GM18858 (cell line): ENCODE data around the gene ARFGAP1.
"Not testable (repeated sequence)": the region's sequence is repeated elsewhere in the genome, so short reads cannot be mapped to it uniquely, and the experiment has no call there.

Experiments used
- ATAC-seq: cut with Tn5 transposase; IDR thresholded peaks from one replicate; pipeline ENCODE4 v1.9.1; 2021; ENCODE audit not compliant: unreplicated experiment

The ARFGAP1 gene

DNA sequence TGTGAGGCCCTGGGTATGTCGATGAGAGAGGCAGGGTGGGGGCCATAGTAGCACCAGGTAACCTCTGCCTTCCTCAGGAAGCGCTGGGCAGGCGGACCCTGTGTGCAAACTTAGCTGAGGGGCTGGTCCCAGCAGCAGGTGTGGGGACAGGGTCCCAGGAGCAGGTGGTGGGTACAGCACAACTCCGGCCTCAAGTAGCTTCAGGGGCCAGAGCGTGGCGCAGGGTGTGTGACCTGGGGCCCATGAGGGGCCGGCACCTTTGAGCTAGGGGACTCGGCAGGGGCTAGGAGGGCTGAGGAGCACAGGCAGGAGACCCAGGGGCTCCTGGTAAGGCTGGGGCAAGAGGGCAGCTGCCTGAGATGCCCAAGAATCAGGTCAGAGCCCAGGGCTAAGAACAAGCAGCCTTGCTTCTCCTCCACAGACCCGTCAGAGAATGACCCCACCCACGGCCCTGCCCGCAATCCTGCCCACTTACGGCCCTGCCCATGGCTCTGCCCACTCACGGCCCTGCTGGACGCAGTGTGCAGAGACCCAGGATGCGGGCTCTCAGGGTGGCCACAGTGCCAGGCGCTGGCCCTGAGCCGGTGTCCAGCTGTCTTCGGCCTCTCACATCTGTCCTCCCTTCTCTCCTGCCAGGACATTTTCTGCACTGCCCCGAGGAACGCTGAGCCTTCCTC is 57.6 kb downstream of the ARFGAP1 start:
- ATAC-seq = no peak

DNA sequence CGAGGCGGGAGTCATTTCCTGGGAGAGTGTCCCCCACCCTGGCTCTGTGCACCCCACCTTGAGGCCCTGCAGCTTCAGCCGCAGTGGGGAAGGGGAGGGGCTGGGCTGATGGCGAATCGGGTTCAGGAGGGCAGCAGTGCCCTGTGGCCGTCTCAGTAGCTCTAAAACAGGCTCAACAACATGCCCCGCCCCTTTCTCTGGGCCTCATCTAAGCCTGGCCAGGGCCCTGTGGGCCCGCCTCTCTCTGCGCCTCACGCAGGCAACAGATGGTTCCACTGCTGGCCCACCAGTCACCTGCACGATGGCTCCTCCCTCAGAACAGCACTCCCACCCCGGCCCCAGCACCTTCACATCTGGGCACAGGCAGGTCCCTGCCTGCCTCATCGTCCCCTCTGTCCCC is 58.3 kb downstream of the ARFGAP1 start:
- ATAC-seq = no peak

DNA sequence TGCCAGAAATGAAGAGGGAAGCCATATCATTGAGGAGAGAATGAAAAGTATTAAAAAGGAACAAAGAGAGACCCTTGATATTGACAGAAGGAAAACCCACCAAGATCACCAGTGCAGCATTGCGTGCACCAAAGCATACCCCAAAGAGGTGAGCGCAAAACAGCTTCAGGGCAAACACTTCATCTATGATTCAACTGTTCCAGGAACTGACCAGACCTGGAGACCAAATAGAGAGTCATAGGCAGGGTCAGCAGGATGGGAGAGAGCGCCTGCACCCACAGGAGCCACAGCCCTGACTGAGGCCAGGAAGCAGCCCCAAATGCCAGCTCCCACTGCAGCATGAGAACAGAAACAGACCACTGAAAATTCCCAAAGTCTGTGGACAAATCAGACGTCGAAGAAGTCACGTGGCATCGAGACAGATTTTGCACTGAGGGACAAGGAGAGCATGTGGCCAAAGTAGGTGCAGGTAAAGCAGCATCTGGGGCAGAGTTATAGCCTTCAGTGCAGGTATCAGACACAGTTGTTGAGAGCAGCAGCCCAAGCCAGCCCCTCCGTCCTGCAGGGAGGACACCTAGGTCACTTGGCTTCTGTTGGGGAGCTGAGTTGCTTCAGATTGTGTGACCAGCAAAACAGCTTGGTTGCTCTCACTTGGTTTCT is 59.3 kb downstream of the ARFGAP1 start:
- no peak for ATAC-seq

DNA sequence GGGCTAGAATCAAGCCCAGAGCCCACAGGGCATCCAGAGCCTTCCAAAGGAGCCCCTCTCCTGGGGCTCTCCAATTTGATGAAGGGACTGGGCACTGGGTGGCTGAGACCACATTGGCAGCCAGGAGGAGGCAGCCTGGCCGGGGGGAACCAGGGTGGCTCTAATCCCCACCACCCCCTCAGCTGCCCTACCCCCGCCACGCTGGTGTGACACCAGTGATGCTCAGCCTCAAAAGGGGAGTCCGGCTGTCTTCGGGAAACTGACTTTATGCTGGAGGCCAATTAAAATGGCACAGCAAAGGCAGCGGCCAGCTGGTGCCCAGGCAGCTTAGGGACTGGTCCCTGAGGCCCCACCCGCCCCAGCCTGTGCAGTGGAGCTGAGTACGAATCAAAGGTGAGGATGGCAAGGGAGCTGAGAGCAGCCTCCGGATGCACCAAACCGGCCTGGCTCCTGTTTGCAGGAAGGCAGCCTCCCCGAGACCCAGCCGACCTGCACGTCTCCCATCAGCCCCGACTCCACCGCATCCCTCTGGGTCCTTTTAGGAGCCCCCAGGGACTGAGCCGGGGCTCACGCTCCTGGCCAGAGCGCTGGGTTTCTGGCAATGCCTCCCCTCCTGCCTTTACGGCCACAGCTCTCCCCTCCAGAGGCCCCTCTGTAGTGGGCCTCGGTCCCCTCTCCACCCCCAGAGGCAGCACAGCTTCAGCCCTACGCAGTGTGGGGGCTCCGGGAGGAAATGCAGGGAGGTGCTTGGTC is 60.1 kb downstream of the ARFGAP1 start:
- ATAC-seq = no peak

DNA sequence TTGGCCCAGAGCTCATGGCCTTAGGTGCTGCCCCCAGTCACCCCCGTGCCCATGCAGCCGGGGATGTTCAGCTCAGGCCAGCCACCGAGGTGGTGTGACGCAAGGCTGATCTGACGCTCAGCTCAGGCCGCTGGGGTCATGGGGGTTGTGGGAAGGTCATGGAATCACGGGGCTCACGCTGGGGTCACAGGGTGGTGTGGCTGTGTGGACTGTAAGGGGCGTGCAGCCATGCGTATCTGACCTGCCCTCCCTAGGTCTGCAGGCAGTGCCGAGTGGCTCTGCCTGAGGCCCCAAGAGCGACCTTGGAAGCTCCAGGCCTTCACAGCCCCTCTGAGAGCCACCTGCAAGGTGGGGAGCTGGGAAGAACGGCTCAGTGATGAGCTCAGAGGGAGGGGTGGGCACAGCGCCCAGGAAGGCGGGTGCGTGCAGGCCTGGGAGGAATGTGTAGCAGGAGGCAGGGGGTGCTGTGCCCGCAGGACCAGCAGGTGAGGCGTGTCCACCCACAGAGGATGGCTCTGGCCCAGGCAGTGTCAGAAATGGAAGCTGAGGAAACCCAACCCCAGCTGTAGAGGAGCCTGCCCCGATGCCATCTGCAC is 60.7 kb downstream of the ARFGAP1 start:
- ATAC-seq = no peak

DNA sequence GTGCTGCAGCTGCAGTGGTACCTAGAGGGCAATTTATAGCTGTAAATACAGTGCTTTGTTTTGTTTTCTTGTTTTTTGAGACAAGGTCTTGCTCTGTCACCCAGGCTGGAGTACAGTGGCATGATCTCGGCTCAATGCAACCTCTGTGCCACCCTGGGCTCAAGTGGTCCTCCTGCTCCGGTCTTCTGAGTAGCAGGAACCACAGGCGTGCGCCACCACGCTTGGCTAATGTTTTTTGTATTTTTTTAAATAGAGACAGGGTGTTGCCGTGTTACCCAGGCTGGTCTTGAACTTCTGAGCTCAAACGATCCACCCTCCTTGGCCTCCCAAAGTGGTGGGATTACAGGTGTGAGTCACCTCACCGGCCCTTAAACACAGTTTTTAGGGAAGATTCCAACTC is 61.7 kb downstream of the ARFGAP1 start:
- ATAC-seq = no peak

DNA sequence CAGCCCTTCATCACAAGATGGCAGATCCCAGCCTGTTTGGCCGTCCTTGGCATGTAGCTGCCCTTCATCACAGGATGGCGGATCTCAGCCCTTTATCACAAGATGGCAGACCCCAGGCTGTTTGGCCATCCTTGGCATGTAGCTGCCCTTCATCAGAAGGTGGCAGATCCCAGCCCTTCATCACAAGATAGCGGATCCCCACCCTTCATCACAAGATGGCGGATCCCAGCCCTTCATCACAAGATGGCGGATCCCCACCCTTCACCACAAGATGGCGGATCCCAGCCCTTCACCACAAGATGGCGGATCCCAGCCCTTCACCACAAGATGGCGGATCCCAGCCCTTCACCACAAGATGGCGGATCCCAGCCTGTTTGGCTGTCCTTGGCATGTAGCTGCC is 62.4 kb downstream of the ARFGAP1 start:
- ATAC-seq = not testable (repeated sequence)

DNA sequence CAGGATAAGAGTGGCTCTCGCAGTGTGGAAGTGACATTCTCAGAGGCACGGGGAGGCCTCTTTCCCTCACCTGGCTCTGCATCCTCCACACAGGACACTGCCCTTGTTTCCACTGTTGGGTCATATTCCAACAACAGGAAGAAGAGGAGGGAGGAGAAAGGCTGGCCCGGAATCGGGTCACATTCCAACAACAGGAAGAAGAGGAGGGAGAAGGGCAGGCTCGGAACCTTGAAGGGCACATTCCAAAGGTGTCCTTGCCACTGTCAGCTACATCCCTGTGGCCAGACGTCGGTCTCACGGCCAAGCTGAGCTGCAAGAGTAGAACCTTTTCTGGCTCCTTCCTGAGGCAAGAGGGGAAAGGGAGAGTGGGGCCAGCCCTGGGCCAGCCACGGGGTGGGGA is 63.1 kb downstream of the ARFGAP1 start:
- no peak for ATAC-seq

DNA sequence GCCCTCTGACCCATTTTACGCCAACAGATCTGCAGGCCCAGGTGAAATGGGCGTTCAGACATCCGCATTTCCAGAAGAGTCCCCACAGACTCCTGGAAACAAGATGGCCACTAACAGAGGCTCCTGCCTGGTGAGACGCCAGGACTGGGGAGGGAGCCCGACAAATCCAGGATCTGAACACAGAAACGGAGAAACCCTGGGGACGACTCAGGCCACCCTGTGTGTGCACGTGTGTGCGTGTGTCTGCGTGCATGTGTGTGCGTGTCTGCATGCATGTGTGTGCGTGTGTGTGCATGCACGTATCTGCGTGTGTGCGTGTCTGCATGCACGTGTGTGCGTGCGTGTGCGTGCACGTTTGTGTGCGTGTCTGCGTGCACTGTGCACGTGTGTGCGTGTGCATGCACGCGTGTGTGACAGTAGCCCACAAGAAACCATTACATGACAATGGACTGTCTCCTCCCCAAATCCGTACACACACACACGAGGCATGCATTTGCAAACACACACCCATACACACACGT is 63.7 kb downstream of the ARFGAP1 start:
- no peak for ATAC-seq

DNA sequence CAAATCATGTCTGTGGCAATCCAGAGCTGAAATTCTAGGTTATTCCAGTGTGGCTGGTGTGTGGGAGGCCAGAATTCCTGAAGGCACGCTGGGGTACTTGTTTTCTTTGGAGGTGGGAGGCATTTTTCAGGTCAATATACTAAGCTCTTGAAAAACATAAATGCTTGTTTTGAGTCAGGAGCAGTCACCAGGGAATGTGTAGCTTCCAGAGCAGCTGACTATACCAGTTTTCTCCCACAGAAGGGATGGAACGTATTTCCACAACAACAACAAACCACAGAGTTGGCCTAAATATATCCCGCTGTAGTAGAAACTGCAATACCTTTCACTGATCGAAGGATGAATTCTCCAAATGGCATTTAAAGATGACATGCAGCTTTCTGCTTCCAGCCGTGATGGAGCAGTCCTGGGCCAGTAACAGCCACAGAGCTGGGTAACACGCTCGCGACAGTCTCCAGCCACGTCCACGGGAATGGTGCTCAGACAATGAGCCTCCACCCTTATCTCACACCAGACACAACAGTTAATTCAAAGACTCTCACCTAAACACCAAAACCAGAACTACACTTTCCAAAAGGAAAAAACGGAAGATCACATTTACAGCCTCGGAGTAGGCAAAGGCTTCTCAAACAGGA is 65.3 kb downstream of the ARFGAP1 start:
- ATAC-seq = no peak
